Activated naive CD4-positive, alpha-beta T cell treated with anti-CD3 and anti-CD28 coated beads, Interleukin-2, amount 50 U/mL, for 24 hours (primary cell): ENCODE measurements around the gene CDH15.

Experiments used
- H3K27ac Mint-ChIP-seq: one replicate; pipeline ENCODE4 v1.8.0; 2021; ENCODE audit warnings: mild to moderate bottlenecking, mixed read lengths
- H3K27me3 Mint-ChIP-seq: one replicate; pipeline ENCODE4 v1.8.0; 2021; ENCODE audit warnings: mixed read lengths
- H3K36me3 Mint-ChIP-seq: one replicate; pipeline ENCODE4 v1.8.0; 2021; ENCODE audit warnings: mixed read lengths
- H3K4me1 Mint-ChIP-seq: one replicate; pipeline ENCODE4 v1.8.0; 2021; ENCODE audit warnings: mixed read lengths
- H3K4me3 Mint-ChIP-seq: one replicate; pipeline ENCODE4 v1.8.0; 2021; ENCODE audit warnings: mild to moderate bottlenecking, mixed read lengths
- H3K9me3 Mint-ChIP-seq: one replicate; pipeline ENCODE4 v1.8.0; 2021; ENCODE audit warnings: mixed read lengths

CDH15 gene

DNA sequence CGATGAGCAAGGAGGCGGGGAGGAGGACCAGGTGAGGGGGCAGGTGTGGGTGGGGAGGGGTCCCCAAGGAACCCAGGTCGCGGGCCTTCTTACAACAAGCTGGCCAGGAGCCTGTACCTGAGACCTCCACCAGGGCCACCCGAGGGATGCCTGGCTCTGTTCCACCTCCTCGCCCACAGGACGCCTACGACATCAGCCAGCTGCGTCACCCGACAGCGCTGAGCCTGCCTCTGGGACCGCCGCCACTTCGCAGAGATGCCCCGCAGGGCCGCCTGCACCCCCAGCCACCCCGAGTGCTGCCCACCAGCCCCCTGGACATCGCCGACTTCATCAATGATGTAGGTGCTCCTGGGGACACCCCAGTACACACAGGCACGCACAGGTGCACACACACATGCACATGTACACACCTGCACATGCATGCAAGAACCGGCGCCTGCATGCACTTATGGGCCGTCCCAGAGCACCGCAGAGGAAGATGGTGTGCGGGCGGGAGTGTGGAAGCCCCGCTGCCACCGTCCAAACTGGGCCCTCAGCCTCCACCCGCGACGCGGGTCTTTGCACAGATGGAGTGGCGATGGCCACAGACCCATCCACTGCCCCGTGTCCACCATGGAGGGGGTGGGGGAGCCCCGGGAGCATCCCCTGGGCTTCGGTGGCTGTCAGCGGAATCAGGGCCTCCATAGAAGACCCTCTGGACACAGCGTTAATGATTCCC lies 22.2 kb downstream of the CDH15 start:
- H3K27me3 Mint-ChIP-seq: no peaks in the 10 kb centered on the region
- H3K36me3 Mint-ChIP-seq: no peaks in the 10 kb centered on the region
- H3K9me3 Mint-ChIP-seq: no peaks in the 10 kb centered on the region
- H3K27ac Mint-ChIP-seq: no peak overlapping the region
- peaks cover 4% of the 10 kb centered on the region for H3K4me1 Mint-ChIP-seq
- H3K4me3 Mint-ChIP-seq: no peak overlapping the region

DNA sequence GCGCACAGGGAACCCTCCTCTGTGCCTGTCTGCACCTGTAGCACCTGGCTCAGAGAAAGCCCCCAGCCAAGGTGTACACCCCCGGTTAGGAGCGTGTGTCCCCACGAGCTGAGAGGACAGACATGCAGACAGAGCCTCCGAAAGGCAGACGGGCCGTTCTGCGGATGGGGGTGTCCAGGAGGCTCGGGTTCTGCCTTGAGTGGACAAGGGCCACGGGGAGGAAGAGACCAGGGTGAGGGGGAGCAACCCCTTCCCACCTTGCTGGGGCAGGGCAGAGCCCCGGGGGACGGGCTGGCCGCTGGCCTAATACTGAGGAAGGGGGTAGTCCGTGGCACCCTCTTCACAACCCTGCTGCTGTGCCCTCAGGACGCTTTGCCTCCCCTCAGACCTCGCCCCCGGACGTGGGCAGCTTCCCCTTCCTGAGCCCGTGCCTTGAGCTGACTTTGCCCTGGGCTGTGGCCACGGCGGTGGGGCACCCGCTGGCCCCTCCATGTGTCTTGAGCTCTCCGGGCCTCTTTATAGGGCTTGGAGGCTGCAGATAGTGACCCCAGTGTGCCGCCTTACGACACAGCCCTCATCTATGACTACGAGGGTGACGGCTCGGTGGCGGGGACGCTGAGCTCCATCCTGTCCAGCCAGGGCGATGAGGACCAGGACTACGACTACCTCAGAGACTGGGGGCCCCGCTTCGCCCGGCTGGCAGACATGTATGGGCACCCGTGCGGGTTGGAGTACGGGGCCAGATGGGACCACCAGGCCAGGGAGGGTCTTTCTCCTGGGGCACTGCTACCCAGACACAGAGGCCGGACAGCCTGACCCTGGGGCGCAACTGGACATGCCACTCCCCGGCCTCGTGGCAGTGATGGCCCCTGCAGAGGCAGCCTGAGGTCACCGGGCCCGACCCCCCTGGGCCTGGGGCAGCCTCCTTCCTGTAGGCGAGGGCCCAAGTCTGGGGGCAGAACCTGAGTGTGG lies 23.1 kb downstream of the CDH15 start:
- H3K4me1 Mint-ChIP-seq: peaks cover 4% of the 10 kb centered on the region
- H3K4me3 Mint-ChIP-seq: no peak overlapping the region

DNA sequence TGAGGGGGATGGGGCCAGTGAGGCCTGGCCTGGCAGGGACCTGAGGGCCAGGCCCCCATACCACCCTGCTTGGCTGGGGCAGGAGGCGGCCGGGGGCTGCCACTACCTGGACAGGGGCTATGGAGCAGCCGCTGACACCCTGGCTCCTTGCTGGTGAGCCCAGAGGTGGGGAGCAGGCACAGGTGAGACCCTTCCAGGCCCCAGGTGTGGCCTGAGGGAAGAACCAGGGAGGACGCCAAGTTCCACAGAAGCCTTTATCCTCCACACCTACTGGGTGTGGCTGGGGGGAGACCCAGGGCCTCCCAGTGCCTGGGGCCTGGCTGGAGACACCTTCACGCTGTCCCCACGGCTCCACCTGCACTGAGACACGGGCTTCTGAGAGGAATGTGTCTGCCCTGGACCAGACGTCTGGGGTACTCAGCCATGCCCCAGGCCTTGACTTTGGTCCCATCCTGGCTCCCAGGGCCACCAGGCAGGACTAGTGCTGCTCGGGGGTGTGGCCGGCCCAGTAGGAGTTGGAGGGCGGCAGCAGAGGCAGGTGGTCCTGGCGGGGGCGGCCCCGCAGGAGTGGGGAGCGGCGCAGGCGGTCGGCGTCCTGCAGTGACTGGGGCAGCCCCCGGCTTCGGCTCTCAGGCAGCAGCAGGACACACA lies 24.1 kb downstream of the CDH15 start:
- peaks cover 6% of the 10 kb centered on the region for H3K27me3 Mint-ChIP-seq

More for the DNA sequence above, 23.1 kb downstream of the CDH15 start:
- Mint-ChIP-seq H3K27me3 (no peaks in the 10 kb centered on the region), H3K27ac (no peak overlapping the region), H3K9me3 (no peaks in the 10 kb centered on the region), H3K36me3 (no peaks in the 10 kb centered on the region)

DNA sequence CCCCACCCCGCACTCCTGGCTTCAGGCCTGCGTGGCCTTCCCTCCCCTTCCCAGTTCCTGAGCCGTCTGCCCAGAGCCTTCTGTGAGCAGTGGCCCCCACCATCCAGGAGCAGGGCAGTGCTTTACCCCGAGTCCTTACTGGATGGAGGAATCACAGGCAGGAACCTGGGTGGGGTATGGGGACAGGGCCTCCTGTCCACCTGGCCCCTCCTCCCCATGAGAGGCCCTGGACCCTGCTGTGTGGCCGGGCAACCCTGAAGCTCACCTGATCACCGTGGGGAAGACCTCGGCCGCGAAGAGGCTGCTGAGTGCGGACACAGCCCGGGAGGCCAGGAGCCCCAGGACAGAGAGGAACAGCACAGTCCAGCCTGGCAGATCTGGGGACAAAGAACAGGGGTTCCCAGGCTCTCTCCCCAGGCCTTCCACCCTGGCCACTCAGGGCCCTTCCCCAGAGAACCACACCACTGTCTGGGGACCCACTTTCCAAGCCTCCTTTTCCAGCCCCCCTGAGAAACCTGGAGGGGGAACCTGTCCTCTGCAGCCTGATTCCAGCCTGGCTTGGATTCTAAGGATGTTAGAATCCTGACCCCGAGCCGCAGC lies 25.6 kb downstream of the CDH15 start:
- Mint-ChIP-seq H3K36me3 (no peaks in the 10 kb centered on the region), H3K27ac (no peak overlapping the region), H3K27me3 (peaks cover 7% of the 10 kb centered on the region)

More for the DNA sequence above, 24.1 kb downstream of the CDH15 start:
- peaks cover 11% of the 10 kb centered on the region for H3K4me1 Mint-ChIP-seq
- no peak overlapping the region for H3K27ac Mint-ChIP-seq
- no peak overlapping the region for H3K4me3 Mint-ChIP-seq
- no peaks in the 10 kb centered on the region for H3K36me3 Mint-ChIP-seq
- no peaks in the 10 kb centered on the region for H3K9me3 Mint-ChIP-seq

DNA sequence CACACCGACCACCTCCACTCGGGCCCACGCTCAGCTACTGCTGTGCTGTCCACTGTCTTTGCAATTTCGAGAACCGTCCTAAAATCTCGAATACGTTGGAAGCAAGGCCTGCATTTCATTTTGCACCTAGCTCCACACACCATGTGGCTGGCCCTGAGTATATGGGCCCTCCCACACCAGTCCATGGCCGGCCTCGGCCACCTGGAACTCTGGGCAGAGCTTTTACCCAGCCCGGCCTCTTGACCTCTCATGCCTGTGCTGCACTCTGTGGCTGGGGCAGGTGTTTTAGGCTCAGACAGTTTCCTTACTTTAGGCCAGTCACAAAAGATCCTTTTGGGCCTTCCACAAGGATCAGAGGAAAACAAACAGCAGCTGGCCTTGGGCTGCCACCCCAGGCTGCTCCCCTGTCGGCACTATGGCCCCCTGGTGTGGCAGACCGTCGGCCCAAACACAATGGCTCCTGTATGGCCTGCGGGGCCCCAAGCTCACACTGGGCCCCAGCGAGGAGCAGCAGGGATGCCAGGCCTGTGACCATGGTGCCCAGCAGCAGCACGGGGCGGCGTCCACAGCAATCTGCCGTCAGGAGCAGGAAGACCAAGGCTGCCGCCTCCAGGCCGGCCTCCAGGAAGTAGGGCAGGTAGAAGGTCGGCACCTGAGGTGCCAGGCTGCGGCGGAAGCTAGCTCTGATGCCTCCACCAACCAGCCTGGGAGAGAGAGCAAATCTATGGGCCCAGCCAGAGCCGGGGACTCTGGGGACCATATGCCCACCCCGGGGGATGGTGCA lies 26.3 kb downstream of the CDH15 start:
- Mint-ChIP-seq H3K9me3 (no peaks in the 10 kb centered on the region), H3K4me1 (peaks cover 13% of the 10 kb centered on the region), H3K4me3 (no peak overlapping the region), H3K27ac (peak overlapping the region; percentile 35), H3K27me3 (peaks cover 10% of the 10 kb centered on the region), H3K36me3 (no peaks in the 10 kb centered on the region)

More for the DNA sequence above, 25.6 kb downstream of the CDH15 start:
- H3K4me1 Mint-ChIP-seq: peaks cover 10% of the 10 kb centered on the region
- no peak overlapping the region for H3K4me3 Mint-ChIP-seq
- H3K9me3 Mint-ChIP-seq: no peaks in the 10 kb centered on the region

GRCh38 chr16:89198417-89199240 lies 27.1 kb downstream of the CDH15 start:
- H3K27me3 Mint-ChIP-seq: peaks cover 18% of the 10 kb centered on the region
- no peak overlapping the region for H3K4me3 Mint-ChIP-seq
- peaks cover 18% of the 10 kb centered on the region for H3K4me1 Mint-ChIP-seq
- no peak overlapping the region for H3K27ac Mint-ChIP-seq
- no peaks in the 10 kb centered on the region for H3K36me3 Mint-ChIP-seq
- no peaks in the 10 kb centered on the region for H3K9me3 Mint-ChIP-seq

- Mint-ChIP-seq H3K4me3 (no peak overlapping the region), H3K27me3 (peaks cover 25% of the 10 kb centered on the region), H3K27ac (no peak overlapping the region), H3K4me1 (peaks cover 18% of the 10 kb centered on the region), H3K36me3 (no peaks in the 10 kb centered on the region), H3K9me3 (no peaks in the 10 kb centered on the region)
Observed at GRCh38 chr16:89199241-89200123, 27.9 kb downstream of the CDH15 start.

DNA sequence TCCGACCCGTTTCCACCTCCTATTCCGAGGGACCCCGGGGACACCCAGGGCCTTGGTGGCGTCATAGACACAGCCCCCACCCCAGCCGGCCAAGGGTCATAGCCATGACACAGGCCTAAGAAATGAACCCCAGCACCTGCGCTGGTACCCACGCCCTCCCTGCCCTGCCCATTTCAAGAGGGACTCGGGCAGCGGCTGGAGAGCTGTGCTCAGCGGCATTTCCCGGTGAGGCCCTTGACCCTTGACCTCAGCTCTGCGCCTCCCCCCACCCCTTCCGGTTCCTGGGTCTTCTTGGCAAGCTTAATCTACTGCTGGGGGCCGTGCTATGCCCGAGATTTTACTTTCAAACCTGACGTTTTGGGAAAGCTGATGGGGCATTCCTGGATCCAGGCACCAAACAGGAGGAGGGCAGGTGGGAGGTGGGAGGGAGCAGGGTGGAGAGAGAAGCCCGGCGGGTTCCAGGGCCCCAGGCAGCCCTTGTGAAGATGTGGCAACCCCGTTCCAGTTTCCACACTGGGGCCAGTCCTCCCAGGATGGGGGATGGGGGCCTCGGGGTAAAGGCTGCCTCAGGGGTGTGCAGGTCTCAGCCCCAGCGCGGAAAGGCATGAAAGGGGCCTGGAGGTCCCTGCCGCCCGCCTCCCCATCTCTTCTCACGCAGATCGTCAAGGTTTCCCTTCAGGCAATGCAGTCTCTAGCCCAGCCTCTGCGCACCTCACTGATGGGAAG lies 28.7 kb downstream of the CDH15 start, which contains the start of gene SLC22A31:
SLC22A31 (minus strand) TSS at position 414 of the 726 bp plus-strand sequence; CDS start at position 378, 36 bp downstream.
- Mint-ChIP-seq H3K27me3 (peaks cover 29% of the 10 kb centered on the region), H3K27ac (no peak within 1 kb of the TSS), H3K4me3 (peak within 1 kb of the TSS; percentile 64), H3K9me3 (no peaks in the 10 kb centered on the region), H3K36me3 (no peaks in the 10 kb centered on the region), H3K4me1 (peaks cover 18% of the 10 kb centered on the region)

- peak overlapping the region; percentile 64 for H3K4me3 Mint-ChIP-seq
- no peak overlapping the region for H3K27ac Mint-ChIP-seq
- H3K4me1 Mint-ChIP-seq: peaks cover 18% of the 10 kb centered on the region
- H3K9me3 Mint-ChIP-seq: no peaks in the 10 kb centered on the region
- peaks cover 29% of the 10 kb centered on the region for H3K27me3 Mint-ChIP-seq
- H3K36me3 Mint-ChIP-seq: no peaks in the 10 kb centered on the region
Observed at GRCh38 chr16:89200850-89201411, 29.4 kb downstream of the CDH15 start.

GRCh38 chr16:89201439-89202377 lies 30.2 kb downstream of the CDH15 start:
- Mint-ChIP-seq H3K36me3 (no peaks in the 10 kb centered on the region), H3K4me3 (peak overlapping the region; percentile 64), H3K27ac (no peak overlapping the region), H3K4me1 (peaks cover 18% of the 10 kb centered on the region), H3K9me3 (no peaks in the 10 kb centered on the region), H3K27me3 (peaks cover 30% of the 10 kb centered on the region)

GRCh38 chr16:89202422-89203215 lies 31.1 kb downstream of the CDH15 start:
- peak overlapping the region; percentile 64 for H3K4me3 Mint-ChIP-seq
- peak overlapping the region; percentile 26 for H3K27ac Mint-ChIP-seq
- H3K9me3 Mint-ChIP-seq: no peaks in the 10 kb centered on the region
- peaks cover 32% of the 10 kb centered on the region for H3K27me3 Mint-ChIP-seq
- no peaks in the 10 kb centered on the region for H3K36me3 Mint-ChIP-seq
- peaks cover 18% of the 10 kb centered on the region for H3K4me1 Mint-ChIP-seq
